Activated naive CD8-positive, alpha-beta T cell (primary cell): ENCODE measurements around the gene PITPNM3.
A peak's percentile ranks its signal among the peaks of the same experiment; 100 is the strongest.

Experiments used
- H3K27ac Mint-ChIP-seq: one replicate; pipeline ENCODE4 v1.8.0; 2021; ENCODE audit warnings: mixed read lengths
- H3K27me3 Mint-ChIP-seq: one replicate; pipeline ENCODE4 v1.8.0; 2021; ENCODE audit warnings: mixed read lengths
- H3K36me3 Mint-ChIP-seq: one replicate; pipeline ENCODE4 v1.8.0; 2021; ENCODE audit warnings: mixed read lengths
- H3K4me1 Mint-ChIP-seq: one replicate; pipeline ENCODE4 v1.8.0; 2021; ENCODE audit warnings: low read depth, mixed read lengths
- H3K4me3 Mint-ChIP-seq: one replicate; pipeline ENCODE4 v1.8.0; 2021; ENCODE audit warnings: mild to moderate bottlenecking, mixed read lengths
- H3K9me3 Mint-ChIP-seq: one replicate; pipeline ENCODE4 v1.8.0; 2021; ENCODE audit warnings: low read depth, mixed read lengths

Gene PITPNM3

GRCh38 chr17:6568184-6568758 is 11.9 kb upstream of the PITPNM3 start:
- H3K4me3 Mint-ChIP-seq: no peak overlapping the region
- peaks cover 2% of the 10 kb centered on the region for H3K36me3 Mint-ChIP-seq
- H3K4me1 Mint-ChIP-seq: no peaks in the 10 kb centered on the region
- no peaks in the 10 kb centered on the region for H3K9me3 Mint-ChIP-seq
- no peak overlapping the region for H3K27ac Mint-ChIP-seq
- H3K27me3 Mint-ChIP-seq: peaks cover 5% of the 10 kb centered on the region

GRCh38 chr17:6567528-6568183 is 11.3 kb upstream of the PITPNM3 start:
- Mint-ChIP-seq H3K4me3 (no peak overlapping the region), H3K4me1 (no peaks in the 10 kb centered on the region), H3K9me3 (no peaks in the 10 kb centered on the region), H3K36me3 (peaks cover 2% of the 10 kb centered on the region), H3K27me3 (peaks cover 10% of the 10 kb centered on the region), H3K27ac (no peak overlapping the region)

- no peaks in the 10 kb centered on the region for H3K9me3 Mint-ChIP-seq
- H3K27ac Mint-ChIP-seq: no peak overlapping the region
- H3K4me3 Mint-ChIP-seq: no peak overlapping the region
- H3K36me3 Mint-ChIP-seq: peaks cover 2% of the 10 kb centered on the region
- H3K27me3 Mint-ChIP-seq: peaks cover 26% of the 10 kb centered on the region
- H3K4me1 Mint-ChIP-seq: peaks cover 7% of the 10 kb centered on the region
These were observed 5.1 kb upstream of the PITPNM3 start for GRCh38 chr17:6561446-6561845.

- H3K36me3 Mint-ChIP-seq: peaks cover 2% of the 10 kb centered on the region
- no peak overlapping the region for H3K27ac Mint-ChIP-seq
- peaks cover 8% of the 10 kb centered on the region for H3K4me1 Mint-ChIP-seq
- peaks cover 24% of the 10 kb centered on the region for H3K27me3 Mint-ChIP-seq
- no peak overlapping the region for H3K4me3 Mint-ChIP-seq
- no peaks in the 10 kb centered on the region for H3K9me3 Mint-ChIP-seq
These were observed 4.1 kb upstream of the PITPNM3 start for GRCh38 chr17:6560496-6560895.

- Mint-ChIP-seq H3K4me3 (no peak overlapping the region), H3K4me1 (peaks cover 14% of the 10 kb centered on the region), H3K27me3 (peaks cover 27% of the 10 kb centered on the region), H3K27ac (no peak overlapping the region), H3K9me3 (no peaks in the 10 kb centered on the region), H3K36me3 (peaks cover 2% of the 10 kb centered on the region)
These were observed 3.4 kb upstream of the PITPNM3 start for GRCh38 chr17:6559753-6560215.

- H3K4me3 Mint-ChIP-seq: no peak overlapping the region
- H3K27ac Mint-ChIP-seq: no peak overlapping the region
- peaks cover 34% of the 10 kb centered on the region for H3K27me3 Mint-ChIP-seq
- no peaks in the 10 kb centered on the region for H3K9me3 Mint-ChIP-seq
- peaks cover 17% of the 10 kb centered on the region for H3K4me1 Mint-ChIP-seq
- peaks cover 2% of the 10 kb centered on the region for H3K36me3 Mint-ChIP-seq
These were observed 2.8 kb upstream of the PITPNM3 start for GRCh38 chr17:6558932-6559752.

- no peaks in the 10 kb centered on the region for H3K36me3 Mint-ChIP-seq
- H3K4me3 Mint-ChIP-seq: no peak overlapping the region
- H3K27me3 Mint-ChIP-seq: peaks cover 30% of the 10 kb centered on the region
- no peak overlapping the region for H3K27ac Mint-ChIP-seq
- no peaks in the 10 kb centered on the region for H3K9me3 Mint-ChIP-seq
- H3K4me1 Mint-ChIP-seq: peaks cover 17% of the 10 kb centered on the region
These were observed 1.9 kb upstream of the PITPNM3 start for GRCh38 chr17:6558276-6558675.

GRCh38 chr17:6557040-6557438 is 684 bp upstream of the PITPNM3 start:
- Mint-ChIP-seq H3K9me3 (no peaks in the 10 kb centered on the region), H3K27me3 (peaks cover 23% of the 10 kb centered on the region), H3K4me3 (peak overlapping the region; percentile 59), H3K4me1 (peaks cover 17% of the 10 kb centered on the region), H3K27ac (no peak overlapping the region), H3K36me3 (no peaks in the 10 kb centered on the region)

GRCh38 chr17:6555331-6556120 is 829 bp downstream of the PITPNM3 start:
- Mint-ChIP-seq H3K4me3 (peak overlapping the region; percentile 79), H3K36me3 (no peaks in the 10 kb centered on the region), H3K27me3 (peaks cover 23% of the 10 kb centered on the region), H3K9me3 (no peaks in the 10 kb centered on the region), H3K27ac (no peak overlapping the region), H3K4me1 (peaks cover 17% of the 10 kb centered on the region)

- Mint-ChIP-seq H3K27ac (no peak overlapping the region), H3K9me3 (no peaks in the 10 kb centered on the region), H3K27me3 (peaks cover 23% of the 10 kb centered on the region), H3K36me3 (no peaks in the 10 kb centered on the region), H3K4me1 (peaks cover 17% of the 10 kb centered on the region), H3K4me3 (peak overlapping the region; percentile 76)
These were observed 1.5 kb downstream of the PITPNM3 start for GRCh38 chr17:6554871-6555330.

- Mint-ChIP-seq H3K36me3 (no peaks in the 10 kb centered on the region), H3K4me3 (peak overlapping the region; percentile 76), H3K27me3 (peaks cover 23% of the 10 kb centered on the region)
These were observed 2.0 kb downstream of the PITPNM3 start for GRCh38 chr17:6554342-6554741.

GRCh38 chr17:6551869-6552531 is 4.4 kb downstream of the PITPNM3 start:
- no peak overlapping the region for H3K4me3 Mint-ChIP-seq
- H3K9me3 Mint-ChIP-seq: no peaks in the 10 kb centered on the region
- H3K27ac Mint-ChIP-seq: no peak overlapping the region
- peaks cover 13% of the 10 kb centered on the region for H3K27me3 Mint-ChIP-seq
- H3K36me3 Mint-ChIP-seq: no peaks in the 10 kb centered on the region
- peaks cover 21% of the 10 kb centered on the region for H3K4me1 Mint-ChIP-seq

More at GRCh38 chr17:6554342-6554741, 2.0 kb downstream of the PITPNM3 start:
- Mint-ChIP-seq H3K27ac (no peak overlapping the region), H3K9me3 (no peaks in the 10 kb centered on the region), H3K4me1 (peaks cover 17% of the 10 kb centered on the region)

GRCh38 chr17:6551356-6551755 is 5.0 kb downstream of the PITPNM3 start:
- H3K27me3 Mint-ChIP-seq: peaks cover 9% of the 10 kb centered on the region
- H3K4me1 Mint-ChIP-seq: peaks cover 17% of the 10 kb centered on the region
- no peak overlapping the region for H3K4me3 Mint-ChIP-seq

GRCh38 chr17:6549384-6550036 is 6.8 kb downstream of the PITPNM3 start:
- Mint-ChIP-seq H3K27me3 (peaks cover 4% of the 10 kb centered on the region), H3K4me3 (no peak overlapping the region), H3K27ac (no peak overlapping the region), H3K4me1 (peaks cover 8% of the 10 kb centered on the region), H3K36me3 (no peaks in the 10 kb centered on the region), H3K9me3 (no peaks in the 10 kb centered on the region)

More at GRCh38 chr17:6551356-6551755, 5.0 kb downstream of the PITPNM3 start:
- H3K9me3 Mint-ChIP-seq: no peaks in the 10 kb centered on the region
- H3K27ac Mint-ChIP-seq: no peak overlapping the region
- no peaks in the 10 kb centered on the region for H3K36me3 Mint-ChIP-seq
